NOMO-1 treated with dmso at 0.1 percent for 144 hours (cell line): ENCODE data around the gene QRICH2.
"Not testable (repeated sequence)": the region's sequence is repeated elsewhere in the genome, so short reads cannot be mapped to it uniquely, and the experiment has no call there.

Experiments used
- DNase-seq: peaks from one replicate; lab custom pipeline; 2025; ENCODE audit not compliant: unreplicated experiment; lab: John Stamatoyannopoulos, UW

Gene QRICH2, protein sequence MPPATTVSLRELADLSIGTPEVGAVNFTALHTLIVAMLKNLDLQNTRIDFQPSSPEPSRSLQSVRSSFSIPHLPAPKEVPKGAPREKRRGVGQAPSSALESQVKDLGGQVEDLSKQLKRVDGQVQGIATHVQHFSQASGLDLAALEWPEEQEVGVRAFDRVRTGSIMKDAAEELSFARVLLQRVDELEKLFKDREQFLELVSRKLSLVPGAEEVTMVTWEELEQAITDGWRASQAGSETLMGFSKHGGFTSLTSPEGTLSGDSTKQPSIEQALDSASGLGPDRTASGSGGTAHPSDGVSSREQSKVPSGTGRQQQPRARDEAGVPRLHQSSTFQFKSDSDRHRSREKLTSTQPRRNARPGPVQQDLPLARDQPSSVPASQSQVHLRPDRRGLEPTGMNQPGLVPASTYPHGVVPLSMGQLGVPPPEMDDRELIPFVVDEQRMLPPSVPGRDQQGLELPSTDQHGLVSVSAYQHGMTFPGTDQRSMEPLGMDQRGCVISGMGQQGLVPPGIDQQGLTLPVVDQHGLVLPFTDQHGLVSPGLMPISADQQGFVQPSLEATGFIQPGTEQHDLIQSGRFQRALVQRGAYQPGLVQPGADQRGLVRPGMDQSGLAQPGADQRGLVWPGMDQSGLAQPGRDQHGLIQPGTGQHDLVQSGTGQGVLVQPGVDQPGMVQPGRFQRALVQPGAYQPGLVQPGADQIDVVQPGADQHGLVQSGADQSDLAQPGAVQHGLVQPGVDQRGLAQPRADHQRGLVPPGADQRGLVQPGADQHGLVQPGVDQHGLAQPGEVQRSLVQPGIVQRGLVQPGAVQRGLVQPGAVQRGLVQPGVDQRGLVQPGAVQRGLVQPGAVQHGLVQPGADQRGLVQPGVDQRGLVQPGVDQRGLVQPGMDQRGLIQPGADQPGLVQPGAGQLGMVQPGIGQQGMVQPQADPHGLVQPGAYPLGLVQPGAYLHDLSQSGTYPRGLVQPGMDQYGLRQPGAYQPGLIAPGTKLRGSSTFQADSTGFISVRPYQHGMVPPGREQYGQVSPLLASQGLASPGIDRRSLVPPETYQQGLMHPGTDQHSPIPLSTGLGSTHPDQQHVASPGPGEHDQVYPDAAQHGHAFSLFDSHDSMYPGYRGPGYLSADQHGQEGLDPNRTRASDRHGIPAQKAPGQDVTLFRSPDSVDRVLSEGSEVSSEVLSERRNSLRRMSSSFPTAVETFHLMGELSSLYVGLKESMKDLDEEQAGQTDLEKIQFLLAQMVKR (N-terminal part only)

DNA sequence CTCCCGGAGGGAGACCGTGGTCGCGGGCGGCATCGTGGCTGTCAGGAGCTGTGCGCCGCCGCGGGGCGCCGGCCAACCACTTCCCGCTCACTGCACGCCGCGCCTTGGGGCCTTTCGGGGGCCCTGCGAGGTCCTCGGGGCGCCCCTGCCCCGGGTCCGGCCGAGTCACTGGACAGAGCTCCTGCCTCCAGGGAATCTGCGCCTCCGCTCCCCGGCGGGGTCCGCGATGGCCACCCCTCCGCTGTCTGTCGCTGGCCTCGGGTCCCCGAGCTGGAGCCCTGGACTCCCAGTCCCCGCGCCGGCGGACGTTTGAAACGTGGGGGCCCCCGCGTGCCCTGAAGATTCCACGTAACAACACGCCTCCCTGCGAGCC, at the start of gene QRICH2:
Gene QRICH2 (minus strand): TSS at position 311 of the 373 bp plus-strand sequence. CDS start 278 bp downstream, at position 33.
- no peak for DNase-seq

DNA sequence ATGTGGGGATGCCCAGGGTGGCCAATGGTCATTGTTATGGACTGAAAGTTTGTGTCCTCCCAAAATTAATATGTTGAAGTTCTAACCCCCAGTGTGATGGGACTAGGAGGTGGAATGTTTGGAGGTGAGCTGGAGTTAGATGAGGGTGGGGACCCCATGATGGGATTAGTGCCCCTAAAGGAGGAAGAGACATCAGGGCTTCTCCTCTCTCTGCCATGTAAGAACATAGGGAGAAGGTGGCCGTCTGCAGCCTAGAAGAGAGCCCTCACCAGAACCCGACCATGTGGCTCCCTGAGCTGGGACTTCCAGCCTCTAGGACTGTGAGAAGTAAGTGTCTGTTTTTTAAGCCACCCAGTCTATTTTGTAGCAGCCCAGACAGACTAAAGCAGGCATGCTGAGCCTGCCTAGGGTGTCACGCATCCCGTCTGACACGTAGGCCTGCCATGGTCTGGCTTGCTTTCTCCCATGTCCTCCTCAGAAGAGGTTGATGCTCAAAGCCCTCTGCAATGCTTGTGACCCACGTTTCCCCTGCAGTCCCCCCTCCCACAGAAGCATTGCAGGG, 49.6 kb upstream of the QRICH2 start:
- no peak for DNase-seq

DNA sequence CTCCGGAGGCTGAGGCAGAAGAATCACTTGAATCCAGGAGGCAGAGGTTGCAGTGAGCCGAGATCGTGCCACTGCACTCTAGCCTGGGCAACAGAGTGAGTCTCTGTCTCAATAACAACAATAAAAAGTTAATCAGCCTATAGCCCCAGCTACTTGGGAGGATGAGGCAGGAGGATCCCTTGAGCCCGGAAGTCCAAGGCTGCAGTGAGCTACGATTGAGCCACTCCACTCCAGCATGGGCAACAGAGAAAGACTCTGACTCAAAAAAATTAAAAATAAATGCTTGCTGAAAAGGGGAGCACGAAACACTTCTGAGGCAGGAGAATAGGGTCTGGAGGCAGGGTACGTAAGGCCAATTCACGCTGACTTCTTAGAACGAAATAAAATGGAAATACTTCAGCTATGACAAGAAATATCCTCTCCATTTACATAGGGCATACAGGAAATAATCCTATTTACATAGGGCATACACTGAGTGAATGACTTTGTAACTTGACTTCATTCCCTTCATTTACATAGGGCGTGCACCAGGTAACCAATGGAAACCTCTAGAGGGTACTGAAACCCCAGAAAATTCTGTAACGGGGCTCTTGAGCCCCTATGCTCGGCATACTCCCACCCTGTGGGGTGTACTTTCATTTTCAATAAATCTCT, 48.9 kb upstream of the QRICH2 start:
- no peak for DNase-seq

DNA sequence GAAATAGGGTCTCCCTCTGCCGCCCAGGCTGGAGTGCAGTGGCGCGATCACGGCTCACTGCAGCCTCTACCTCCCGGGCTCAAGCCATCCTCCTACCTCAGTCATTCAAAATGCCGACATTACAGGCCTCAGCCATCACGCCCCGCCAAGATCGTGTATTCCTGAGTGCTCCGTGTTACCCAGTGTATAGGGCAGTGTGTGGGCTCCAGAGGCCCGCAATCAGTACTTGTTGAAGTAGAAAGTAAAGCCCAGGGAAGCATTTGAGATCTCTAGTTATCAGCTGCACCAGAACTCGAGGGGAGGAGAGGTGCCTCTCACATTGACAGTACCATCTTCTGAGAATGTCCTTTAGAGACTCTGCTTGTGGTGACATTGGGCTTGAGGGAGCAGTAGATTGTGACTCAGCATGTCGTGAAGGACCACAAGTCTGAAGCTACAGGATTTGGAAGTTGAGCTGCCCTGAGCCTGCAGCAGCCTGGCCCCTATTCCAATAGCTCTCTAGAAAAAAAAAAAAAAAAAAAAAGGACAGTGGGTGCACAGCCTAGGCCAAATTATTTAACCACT, 46.8 kb upstream of the QRICH2 start:
- DNase-seq, result no peak

DNA sequence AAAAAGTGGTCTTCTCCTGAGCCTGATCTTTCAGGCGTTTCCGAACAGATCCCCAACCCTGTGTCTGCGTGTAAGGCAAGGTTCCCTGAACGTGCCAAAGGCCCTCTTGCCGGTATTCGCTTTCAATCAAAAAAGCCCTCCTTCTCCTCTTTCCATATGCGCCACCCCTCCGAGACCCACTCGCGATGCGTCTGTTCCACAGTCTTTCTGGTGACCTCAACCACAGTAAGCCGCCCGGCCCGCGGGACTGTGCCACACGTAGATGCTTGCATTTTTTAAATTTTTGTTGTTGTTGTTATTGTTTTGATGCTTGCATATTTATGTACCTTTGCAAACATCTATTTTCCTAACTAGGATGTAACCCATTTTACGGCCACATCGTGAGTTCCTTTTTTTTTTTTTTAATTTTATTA, 46.2 kb upstream of the QRICH2 start:
- DNase-seq, result no peak

DNA sequence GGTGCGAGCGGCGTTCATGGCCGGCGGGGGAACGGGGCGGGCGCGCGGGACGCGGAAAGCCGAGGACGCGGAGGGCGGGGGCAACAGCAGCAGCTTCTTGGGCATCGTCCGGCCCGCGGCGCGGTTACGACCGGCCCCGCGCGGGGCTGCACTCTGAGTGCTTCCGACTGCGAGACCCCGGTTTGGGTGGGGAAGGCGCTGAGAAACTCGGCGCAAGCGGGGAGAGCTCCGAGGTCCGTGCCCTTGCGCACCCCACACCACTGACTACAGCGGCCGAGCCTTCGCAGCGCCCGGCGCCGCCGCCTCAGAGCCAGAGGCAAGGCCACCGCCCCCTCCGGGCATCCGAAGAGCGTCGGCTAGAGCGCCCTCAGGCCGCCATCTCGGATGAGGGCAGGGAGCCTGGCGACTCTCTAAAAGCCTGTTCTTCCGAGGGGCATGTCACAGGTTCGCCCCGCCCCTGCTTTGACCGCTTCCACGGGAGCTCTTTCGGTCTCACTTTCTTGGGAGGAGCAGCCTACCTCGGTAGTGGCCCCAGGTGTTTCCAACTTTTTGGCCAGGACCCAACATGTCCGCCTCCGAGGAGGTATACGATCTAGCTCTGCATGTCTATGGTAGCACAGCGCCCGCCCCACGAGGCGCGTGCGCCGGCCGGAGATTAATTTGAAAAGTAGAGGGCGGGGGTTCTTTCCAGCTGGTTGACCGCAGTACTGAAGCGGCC, 45.7 kb upstream of the QRICH2 start, which contains the start of gene PRPSAP1:
Gene PRPSAP1 (minus strand): TSS at position 318 of the 718 bp plus-strand sequence. CDS start 213 bp downstream, at position 105.
- peak; percentile 89 for DNase-seq

DNA sequence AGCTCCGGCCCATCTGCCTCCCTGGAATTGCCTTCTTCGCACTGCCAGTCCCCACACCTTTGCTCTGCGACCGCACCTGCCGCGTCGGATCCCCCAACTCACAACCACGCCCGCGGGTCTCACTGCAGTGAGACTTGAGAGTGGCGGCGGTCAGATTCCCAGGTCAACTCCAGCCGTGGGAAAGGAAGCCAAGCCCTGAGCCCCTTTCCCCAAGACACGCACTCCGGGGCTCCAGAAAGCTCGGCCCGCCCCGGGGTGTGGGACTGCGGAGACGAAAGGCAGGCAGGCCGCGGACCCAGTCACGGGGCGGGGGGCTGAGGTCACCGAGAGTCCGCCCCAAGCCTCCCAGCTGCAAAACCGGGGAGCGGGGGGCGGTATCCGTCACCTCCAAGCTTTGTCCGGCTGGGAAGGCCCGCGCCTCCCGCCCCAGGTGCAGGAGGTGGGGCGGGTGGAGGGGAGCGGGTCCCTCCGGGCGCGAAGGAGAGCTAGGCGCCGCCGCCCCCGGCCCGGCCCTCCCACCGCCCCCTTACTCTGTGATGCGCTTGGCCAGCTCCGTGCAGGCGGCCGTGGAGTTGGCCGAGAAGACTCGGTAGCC, 45.0 kb upstream of the QRICH2 start:
- no peak for DNase-seq

DNA sequence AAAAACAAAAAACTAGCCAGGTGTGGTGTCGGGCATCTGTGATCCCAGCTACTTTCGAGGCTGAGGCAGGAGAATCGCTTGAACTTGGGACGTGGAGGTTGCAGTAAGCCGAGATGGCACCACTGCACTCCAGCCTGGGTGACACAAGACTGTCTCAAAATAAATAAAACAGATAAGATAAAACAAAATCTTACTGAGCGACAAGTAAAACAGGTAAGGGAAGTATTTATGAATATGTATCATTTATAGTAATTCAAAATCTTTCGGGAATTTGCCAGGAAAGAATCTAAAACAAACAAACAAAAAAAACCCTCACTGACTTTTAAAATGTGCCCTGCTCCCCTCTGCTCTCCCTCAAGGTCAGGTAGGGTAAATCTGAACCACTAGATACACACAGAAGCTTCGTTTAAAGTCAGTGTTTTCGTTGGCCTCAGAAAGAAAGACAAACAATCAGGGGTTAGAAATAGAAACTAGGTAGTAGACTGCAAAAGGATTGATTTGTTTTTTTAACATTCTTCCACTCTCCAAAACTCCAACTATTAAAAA, 43.5 kb upstream of the QRICH2 start:
- no peak for DNase-seq

DNA sequence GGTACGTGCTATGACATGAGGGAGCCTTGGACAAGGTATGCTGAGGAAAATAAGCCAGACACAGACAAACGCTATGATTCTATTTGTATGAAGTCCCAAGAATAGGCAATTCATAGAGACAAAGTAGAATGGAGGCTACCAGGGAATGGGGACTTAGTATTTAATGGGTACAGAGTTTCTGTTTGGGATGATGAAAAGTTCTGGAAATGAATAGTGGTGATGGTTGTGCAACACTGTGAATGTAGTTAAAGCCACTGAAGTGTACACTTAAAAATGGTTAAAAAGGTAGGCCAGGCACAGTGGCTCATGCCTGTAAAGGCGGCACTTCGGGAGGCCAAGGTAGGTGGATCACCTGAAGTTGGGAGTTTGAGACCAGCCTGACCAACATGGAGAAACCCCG, 42.4 kb upstream of the QRICH2 start:
- DNase-seq, result no peak

DNA sequence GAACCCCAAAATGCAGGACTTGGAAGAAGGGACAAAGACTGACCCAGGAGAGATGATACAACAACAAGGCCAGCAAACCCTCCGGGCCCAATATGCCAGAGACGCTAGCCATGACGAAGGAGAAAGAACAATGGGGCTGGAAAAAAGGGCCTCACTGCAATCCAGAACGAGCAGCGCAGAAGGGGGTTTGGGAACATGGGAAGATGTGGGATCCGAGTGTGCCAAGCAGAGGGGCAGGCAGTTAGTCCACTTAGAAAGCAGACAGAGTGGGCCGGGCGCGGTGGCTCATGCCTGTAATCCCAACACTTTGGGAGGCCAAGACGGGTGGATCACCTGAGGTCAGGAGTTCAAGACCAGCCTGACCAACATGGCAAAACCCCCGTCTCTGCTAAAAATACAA, 38.9 kb upstream of the QRICH2 start:
- not testable (repeated sequence) for DNase-seq

DNA sequence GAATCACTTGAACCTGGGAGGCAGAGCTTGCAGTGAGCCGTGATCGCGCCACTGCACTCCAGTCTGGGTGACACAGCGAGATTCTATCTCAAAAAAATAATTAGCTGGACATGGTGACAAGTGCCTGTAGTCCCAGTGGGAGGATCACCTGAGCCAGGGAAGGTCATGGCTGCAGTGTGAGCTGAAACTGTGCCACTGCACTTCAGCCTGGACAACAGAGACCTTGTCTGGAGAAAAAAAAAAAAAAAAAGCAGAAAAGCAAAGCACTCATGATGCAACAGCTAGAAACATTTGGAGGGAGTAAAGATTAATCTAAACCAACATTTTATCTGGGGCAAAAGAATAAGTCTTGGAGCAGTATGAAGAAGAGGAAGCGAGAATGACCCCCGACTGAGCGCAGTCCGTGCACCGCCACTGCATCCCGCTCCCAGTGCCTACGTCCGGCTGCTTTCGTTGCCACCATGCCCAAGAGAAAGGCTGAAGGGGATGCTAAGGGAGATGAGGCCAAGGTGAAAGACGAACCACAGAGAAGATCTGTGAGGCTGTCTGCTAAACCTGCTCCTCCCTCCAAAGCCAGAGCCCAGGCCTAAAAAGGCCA, 37.4 kb upstream of the QRICH2 start:
- no peak for DNase-seq

DNA sequence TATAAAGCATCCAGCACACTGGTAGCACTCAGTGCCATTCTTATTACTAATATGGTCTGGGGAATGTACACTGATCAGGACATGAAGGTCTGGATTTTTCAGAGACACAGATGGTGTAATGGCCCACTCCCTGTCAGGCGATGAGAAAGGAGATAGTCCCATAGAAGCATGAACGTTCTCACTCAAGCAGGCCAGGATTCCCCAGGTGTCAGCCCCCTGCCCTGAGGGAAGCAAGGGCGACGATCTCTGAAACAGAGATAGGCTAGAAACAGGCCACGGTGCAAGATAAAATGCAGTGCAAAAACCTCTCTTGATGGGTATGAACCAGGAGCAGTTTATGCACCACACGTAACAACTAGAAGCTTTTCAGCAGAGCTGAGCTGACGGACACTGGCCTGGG, 35.0 kb upstream of the QRICH2 start:
- DNase-seq, result no peak

DNA sequence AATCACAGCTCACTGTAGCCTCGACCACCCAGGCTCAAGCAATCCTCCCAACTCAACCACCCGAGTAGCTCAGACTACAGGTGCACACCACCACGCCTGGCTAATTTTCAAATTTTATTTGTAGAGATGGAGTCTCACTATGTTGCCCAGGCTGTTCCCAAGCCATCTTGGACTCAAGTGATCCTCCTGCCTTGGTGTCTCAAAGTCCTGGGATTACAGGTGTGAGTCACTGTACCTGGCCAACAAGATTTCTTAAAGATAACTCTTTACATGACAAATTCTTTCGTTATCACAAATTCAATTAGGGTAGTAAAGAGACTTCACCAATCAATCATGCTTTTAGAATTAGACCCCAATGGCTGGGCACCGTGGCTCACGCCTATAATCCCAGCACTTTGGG, 33.2 kb upstream of the QRICH2 start:
- no peak for DNase-seq

DNA sequence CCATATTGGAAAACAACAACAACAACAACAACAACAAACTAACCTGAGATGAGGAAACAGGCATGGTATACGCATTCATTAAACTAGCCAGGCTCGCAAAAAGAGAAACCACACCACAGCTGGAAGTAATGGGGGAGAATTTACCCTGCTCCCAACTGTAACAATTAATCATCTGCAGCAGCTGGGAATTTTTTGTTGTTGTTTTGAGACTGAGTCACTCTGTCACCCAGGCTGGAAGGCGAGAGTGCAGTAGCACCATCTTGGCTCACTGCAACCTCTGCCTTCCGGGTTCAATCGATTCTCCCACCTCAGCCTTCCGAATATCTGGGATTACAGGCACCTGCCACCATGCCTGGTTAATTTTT, 29.3 kb upstream of the QRICH2 start:
- no peak for DNase-seq

DNA sequence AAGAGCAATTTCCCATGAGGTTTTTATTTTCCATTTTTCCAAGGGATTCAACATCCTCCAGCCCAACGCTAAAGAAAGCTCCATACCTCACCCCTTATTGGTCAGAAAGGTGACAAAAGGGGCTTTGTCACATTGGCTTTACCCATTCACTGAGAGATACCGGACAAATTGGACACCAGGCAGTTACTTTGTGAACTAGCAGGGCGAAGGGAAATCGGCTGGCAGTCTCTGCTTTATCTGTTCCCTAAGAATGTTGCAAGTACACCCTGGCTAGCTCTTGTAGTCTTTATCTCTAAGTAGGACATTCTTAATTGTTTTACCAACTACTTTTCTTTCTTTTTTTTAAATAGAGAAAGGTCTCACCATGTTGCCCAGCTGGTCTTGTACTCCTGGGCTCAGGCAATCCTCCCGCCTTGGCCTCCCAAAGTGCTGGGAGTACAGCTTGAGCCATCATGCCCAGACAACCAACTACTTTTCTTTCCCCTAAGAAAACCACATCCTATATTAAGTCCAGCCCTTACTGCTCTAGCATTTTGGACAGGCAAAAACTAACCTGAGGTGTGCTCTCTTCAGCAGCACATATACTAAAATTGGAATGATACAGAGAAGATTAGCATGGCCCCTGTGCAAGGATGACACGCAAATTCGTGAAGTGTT, 28.8 kb upstream of the QRICH2 start:
- DNase-seq, result no peak

DNA sequence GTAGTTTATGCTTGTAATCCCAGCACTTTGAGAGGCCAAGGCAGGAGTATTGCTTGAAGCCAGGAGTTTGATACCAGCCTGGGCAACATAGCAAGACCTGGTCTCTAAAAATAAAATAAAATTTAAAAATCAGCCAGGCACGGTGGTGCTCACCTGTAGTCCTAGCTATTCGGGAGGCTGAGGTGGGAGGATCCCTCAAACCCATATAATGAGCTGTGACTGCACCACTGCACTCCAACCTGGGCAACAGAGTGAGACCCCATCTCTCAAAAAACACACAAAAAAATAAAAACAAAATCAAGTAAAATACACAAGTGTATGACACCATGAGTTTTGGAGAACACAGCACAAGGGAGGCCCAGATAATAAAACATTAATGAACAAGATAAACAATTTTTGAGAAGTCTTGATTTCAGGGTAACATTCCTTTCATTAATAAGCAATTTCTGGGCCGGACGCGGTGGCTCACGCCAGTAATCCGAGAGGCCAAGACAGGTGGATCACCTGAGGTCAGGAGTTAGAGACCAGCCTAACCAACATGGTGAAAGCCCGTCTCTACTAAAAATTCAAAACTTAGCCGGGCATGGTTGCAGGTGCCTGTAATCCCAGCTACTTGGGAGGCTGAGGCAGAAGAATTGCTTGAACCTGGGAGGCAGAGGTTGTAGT, 27.8 kb upstream of the QRICH2 start:
- no peak for DNase-seq
